ENCODE results near the gene PRR12.
"Not testable (repeated sequence)": the region's sequence is repeated elsewhere in the genome, so short reads cannot be mapped to it uniquely, and the experiment has no call there.

Gene PRR12

DNA sequence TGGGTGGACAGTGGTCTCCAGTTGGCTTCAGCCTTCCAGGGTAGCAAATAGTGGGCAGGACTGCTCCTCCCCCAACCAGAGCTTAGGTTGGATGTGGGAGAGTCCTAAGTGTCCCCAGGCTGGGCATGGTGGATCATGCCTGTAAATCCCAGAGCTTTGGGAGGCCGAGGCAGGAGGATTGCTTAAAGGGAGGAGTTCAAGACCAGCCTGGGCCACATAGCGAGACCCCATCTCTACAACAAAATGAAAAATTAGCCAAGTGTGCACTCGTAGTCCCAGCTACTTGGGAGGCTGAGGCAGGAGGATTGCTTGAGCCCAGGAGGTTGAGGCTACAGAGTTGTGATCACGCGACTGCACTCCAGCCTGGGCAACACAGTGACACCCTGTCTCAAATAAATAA lies 41.6 kb downstream of the PRR12 start:
- TF ChIP-seq, protein P1, sequence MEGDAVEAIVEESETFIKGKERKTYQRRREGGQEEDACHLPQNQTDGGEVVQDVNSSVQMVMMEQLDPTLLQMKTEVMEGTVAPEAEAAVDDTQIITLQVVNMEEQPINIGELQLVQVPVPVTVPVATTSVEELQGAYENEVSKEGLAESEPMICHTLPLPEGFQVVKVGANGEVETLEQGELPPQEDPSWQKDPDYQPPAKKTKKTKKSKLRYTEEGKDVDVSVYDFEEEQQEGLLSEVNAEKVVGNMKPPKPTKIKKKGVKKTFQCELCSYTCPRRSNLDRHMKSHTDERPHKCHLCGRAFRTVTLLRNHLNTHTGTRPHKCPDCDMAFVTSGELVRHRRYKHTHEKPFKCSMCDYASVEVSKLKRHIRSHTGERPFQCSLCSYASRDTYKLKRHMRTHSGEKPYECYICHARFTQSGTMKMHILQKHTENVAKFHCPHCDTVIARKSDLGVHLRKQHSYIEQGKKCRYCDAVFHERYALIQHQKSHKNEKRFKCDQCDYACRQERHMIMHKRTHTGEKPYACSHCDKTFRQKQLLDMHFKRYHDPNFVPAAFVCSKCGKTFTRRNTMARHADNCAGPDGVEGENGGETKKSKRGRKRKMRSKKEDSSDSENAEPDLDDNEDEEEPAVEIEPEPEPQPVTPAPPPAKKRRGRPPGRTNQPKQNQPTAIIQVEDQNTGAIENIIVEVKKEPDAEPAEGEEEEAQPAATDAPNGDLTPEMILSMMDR (IDR thresholded peaks at IDR 0.05): no peak
- Histone ChIP-seq H3K4me3 (ENCODE audit: low read depth in 1 of 2, low read length in 1 of 2) (no peak overlapping the region), H3K27ac (no peak overlapping the region), H3K4me1 (ENCODE audit: control insufficient read depth in 1 of 2, insufficient read depth in 1 of 2, low read depth in 1 of 2, low read length in 1 of 2) (no peaks in the 10 kb centered on the region), H3K27me3 (peaks cover 21% of the 10 kb centered on the region), H3K9me3 (no peaks in the 10 kb centered on the region), H3K36me3 (peaks cover 11% of the 10 kb centered on the region)

DNA sequence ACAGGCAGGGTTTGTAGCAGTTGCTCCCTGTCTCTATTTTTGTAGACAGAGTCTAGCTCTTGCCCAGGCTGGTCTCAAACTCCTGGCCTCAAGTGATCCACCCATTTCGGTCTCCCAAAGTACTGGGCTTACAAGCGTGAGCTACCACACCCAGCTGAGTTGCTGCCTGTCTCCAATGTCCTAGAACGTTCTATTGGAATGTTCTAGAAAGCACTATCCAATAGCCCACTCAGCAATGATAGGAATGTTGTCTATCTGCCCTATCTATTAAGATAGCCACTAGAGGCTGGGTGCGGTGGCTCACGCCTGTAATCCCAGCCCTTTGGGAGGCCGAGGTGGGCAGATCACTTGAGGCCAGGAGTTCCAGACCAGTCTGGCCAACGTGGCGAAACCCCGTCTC lies 42.3 kb downstream of the PRR12 start:
- not testable (repeated sequence) for H3K27ac ChIP-seq; H3K9me3 ChIP-seq; H3K4me1 ChIP-seq (ENCODE audit: control insufficient read depth in 1 of 2, insufficient read depth in 1 of 2, low read depth in 1 of 2, low read length in 1 of 2); H3K4me3 ChIP-seq (ENCODE audit: low read depth in 1 of 2, low read length in 1 of 2); H3K36me3 ChIP-seq
- H3K27me3 ChIP-seq: peaks cover 28% of the 10 kb centered on the region

DNA sequence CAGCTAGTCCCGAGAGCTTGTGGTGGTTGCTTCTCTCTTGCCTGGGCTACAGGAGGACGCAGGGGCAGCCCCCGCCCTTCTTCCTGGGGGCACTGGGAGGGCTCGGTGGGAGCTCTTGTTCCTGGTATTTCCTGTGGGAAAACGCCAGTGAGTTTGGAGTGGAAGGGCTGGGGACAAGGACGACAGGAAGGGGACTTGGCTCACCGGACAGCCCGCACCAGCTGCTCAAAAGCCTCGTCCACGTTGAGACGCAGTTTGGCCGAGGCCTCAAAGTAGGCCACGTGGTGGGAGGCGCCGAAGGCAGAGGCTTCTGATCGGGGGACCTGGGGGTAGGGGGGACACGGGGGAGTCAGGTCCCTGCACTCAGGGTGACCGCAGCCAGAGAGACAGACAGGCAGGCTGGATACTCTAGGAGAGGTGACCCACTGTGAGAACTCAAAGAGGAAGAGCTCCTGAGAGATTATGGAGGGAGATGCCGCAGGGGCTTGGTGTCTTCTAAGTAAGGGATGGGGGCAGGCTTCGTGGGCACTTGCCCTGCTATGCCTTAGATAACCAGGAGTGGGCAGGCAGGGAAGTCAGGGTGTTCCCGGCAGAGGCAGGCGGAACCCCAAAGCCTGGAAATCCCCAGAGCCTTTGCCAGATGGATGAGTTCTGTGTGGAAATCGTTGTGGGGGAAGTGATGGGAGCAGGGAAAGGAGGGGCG lies 44.7 kb downstream of the PRR12 start:
- H3K27me3 ChIP-seq: peaks cover 46% of the 10 kb centered on the region
- H3K36me3 ChIP-seq: no peaks in the 10 kb centered on the region
- H3K4me1 ChIP-seq (ENCODE audit: control insufficient read depth in 1 of 2, insufficient read depth in 1 of 2, low read depth in 1 of 2, low read length in 1 of 2): peaks cover 17 to 23% of the 10 kb centered on the region in 2 experiments
- no peaks in the 10 kb centered on the region for H3K9me3 ChIP-seq
- H3K4me3 ChIP-seq (ENCODE audit: low read depth in 1 of 2, low read length in 1 of 2): no peak overlapping the region
- TF ChIP-seq, protein P1 (IDR thresholded peaks at IDR 0.05): no peak
- H3K27ac ChIP-seq: no peak overlapping the region

DNA sequence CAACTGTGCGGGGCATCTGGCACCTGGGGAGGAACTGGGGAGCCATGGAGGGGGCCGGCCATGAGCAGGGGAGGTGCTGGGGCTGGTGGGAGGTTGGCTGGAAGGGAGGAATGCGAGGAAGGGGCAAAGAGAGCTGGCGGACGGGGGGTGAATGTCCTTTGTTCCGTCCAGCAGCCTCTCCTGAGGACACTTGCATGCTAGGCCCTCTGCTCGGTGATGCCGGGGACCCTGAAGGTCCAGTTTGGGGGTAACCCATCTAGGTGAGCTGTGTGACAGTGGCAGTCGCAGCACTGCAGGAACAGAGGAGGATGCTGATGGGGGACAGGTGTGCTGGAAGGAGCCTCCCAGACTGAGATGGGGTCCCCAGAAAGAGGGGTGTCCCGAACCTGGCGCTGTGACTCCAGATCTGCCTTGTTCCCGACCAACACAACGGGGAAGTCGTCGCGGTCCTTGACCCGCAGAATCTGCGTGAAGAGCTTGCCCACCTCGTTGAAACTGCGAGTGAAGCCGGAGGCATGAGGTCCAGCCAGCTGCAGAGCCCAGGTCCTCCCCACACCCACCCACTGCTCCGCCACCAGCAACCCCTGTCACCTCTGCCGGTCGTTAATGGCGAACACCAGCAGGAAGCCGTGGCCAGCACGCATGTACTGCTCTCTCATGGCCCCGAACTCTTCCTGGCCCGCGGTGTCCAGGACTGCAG lies 45.4 kb downstream of the PRR12 start:
- TF ChIP-seq, protein P1 (IDR thresholded peaks at IDR 0.05): no peak
- Histone ChIP-seq H3K4me1 (ENCODE audit: control insufficient read depth in 1 of 2, insufficient read depth in 1 of 2, low read depth in 1 of 2, low read length in 1 of 2) (peaks cover 24 to 30% of the 10 kb centered on the region in 2 experiments), H3K4me3 (ENCODE audit: low read depth in 1 of 2, low read length in 1 of 2) (no peak overlapping the region), H3K27me3 (peaks cover 46% of the 10 kb centered on the region), H3K9me3 (no peaks in the 10 kb centered on the region), H3K27ac (no peak overlapping the region), H3K36me3 (no peaks in the 10 kb centered on the region)

DNA sequence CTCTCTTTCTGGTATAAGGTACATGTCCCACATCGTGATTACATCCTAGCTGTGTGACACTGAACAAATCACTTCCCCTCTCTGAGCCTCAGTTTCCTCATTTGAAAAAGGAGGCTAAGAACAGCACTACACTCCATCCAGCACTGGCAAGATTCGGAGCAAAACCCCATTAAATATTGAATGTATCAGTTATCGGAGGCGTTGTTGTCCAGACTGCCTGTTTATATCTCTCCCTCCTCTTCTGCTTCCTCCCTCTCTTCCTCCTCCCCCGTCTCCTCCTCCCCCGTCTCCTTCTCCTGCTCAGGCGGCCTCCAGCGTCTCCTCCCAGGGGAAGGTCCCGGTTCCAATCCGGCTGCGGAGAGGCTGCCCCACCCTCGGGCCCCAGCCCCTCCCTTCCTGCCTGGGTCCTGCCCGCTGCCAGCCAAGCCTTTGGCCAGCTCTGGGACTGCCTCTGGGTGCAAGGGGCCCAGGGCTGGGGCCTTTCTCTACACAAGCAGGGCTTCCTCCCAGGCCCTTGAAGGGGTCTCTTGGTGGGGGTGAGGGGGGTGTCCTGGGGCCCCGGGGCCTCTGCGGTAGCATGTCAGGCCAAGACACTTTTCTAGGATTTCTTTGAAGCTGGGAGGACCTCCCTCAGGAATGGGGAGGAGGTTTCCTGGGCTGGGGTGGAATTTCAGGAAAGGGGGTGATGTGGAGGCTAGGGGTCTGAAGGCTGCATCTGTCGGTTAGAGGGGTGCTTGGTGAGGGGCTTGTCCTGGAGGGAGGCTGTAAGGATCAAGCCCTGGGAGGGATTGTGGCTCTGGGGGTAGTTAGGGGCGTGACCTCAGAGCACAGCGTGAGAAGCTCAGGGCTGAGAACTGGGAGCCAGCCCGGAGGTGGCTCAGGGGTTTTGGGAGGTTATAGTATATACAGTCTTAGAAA lies 47.1 kb downstream of the PRR12 start:
- TF ChIP-seq, protein P1 (IDR thresholded peaks at IDR 0.05): no peak
- peaks cover 35 to 42% of the 10 kb centered on the region in 2 experiments for H3K4me1 ChIP-seq (ENCODE audit: control insufficient read depth in 1 of 2, insufficient read depth in 1 of 2, low read depth in 1 of 2, low read length in 1 of 2)
- H3K4me3 ChIP-seq (ENCODE audit: low read depth in 1 of 2, low read length in 1 of 2): no peak overlapping the region
- peaks cover 46% of the 10 kb centered on the region for H3K27me3 ChIP-seq
- no peaks in the 10 kb centered on the region for H3K9me3 ChIP-seq
- H3K36me3 ChIP-seq: no peaks in the 10 kb centered on the region
- no peak overlapping the region for H3K27ac ChIP-seq
